Astrocyte (in vitro differentiated cells and primary cell): ENCODE measurements around the gene LGI2. TPM values are rescaled to one million over a fixed set of nuclear protein-coding genes. Genes with fewer than 3 reads are reported as not detected.

Experiments
- DNase-seq: peaks from one replicate; pipeline ENCODE4 v3.0.0-alpha.2; 2010; ENCODE audit warnings: low read depth
- FAIRE-seq: peaks from 2 replicates; lab custom pipeline; 2011; peaks lifted over from hg19 to GRCh38; lab: Jason Lieb, UNC
- H2AFZ ChIP-seq: 2 replicates; pipeline ENCODE4 v1.6.0; 2012; ENCODE audit warnings: low read depth, low read length, inconsistent platforms
- H3K27ac ChIP-seq: 2 replicates; pipeline ENCODE4 v1.5.1; 2011; ENCODE audit warnings: low read depth, low read length, inconsistent platforms
- H3K27me3 ChIP-seq: 2 replicates; pipeline ENCODE4 v1.6.0; 2011; ENCODE audit warnings: low read length, inconsistent platforms; ENCODE audit not compliant: insufficient read depth
- H3K36me3 ChIP-seq: 2 replicates; pipeline ENCODE4 v1.5.1; 2011; ENCODE audit warnings: low read length, inconsistent platforms; ENCODE audit not compliant: insufficient read depth
- H3K4me1 ChIP-seq: 2 replicates; pipeline ENCODE4 v1.5.1; 2011; ENCODE audit warnings: low read length, inconsistent platforms; ENCODE audit not compliant: insufficient read depth
- H3K4me2 ChIP-seq: 2 replicates; pipeline ENCODE4 v1.6.0; 2012; ENCODE audit warnings: low read length, inconsistent platforms
- H3K4me3 ChIP-seq: 2 replicates; pipeline ENCODE4 v1.5.1; 2011; ENCODE audit warnings: low read depth, mild to moderate bottlenecking, low read length, inconsistent platforms; ENCODE audit not compliant: insufficient read depth
- H3K79me2 ChIP-seq: 2 replicates; pipeline ENCODE4 v1.6.0; 2012; ENCODE audit warnings: mild to moderate bottlenecking, low read length, inconsistent platforms; ENCODE audit not compliant: insufficient read depth
- H3K9ac ChIP-seq: 2 replicates; pipeline ENCODE4 v1.6.0; 2012; ENCODE audit warnings: mild to moderate bottlenecking, low read length, inconsistent platforms
- H3K9me3 ChIP-seq: 2 replicates; pipeline ENCODE4 v1.5.1; 2012; ENCODE audit warnings: low read depth, mild to moderate bottlenecking, low read length, inconsistent platforms; ENCODE audit not compliant: insufficient read depth
- H4K20me1 ChIP-seq: 2 replicates; pipeline ENCODE4 v1.6.0; 2012; ENCODE audit warnings: low read length, inconsistent platforms; ENCODE audit not compliant: insufficient read depth
- H3K27ac Mint-ChIP-seq: one replicate; pipeline ENCODE4 v1.8.0; 2021; ENCODE audit warnings: mild to moderate bottlenecking, mixed read lengths; ENCODE audit not compliant: unreplicated experiment
- H3K27me3 Mint-ChIP-seq: one replicate; pipeline ENCODE4 v1.8.0; 2021; ENCODE audit warnings: low read depth, mixed read lengths; ENCODE audit not compliant: unreplicated experiment
- H3K36me3 Mint-ChIP-seq: one replicate; pipeline ENCODE4 v1.8.0; 2021; ENCODE audit warnings: low read depth, mixed read lengths; ENCODE audit not compliant: unreplicated experiment
- H3K4me1 Mint-ChIP-seq: one replicate; pipeline ENCODE4 v1.8.0; 2021; ENCODE audit warnings: low read depth, mixed read lengths; ENCODE audit not compliant: unreplicated experiment
- H3K4me3 Mint-ChIP-seq: one replicate; pipeline ENCODE4 v1.8.0; 2021; ENCODE audit warnings: mild to moderate bottlenecking, moderate library complexity, mixed read lengths; ENCODE audit not compliant: unreplicated experiment
- H3K9me3 Mint-ChIP-seq: one replicate; pipeline ENCODE4 v1.8.0; 2021; ENCODE audit warnings: mild to moderate bottlenecking, mixed read lengths; ENCODE audit not compliant: unreplicated experiment
- CTCF ChIP-seq: IDR thresholded peaks from 2 replicates; pipeline ENCODE4 v1.5.1; 2011; ENCODE audit warnings: low read depth, mild to moderate bottlenecking, inconsistent platforms, low read length, moderate library complexity; ENCODE audit not compliant: insufficient read depth
- EZH2 ChIP-seq: IDR thresholded peaks from 2 replicates; pipeline ENCODE4 v1.6.1; 2012; ENCODE audit warnings: mild to moderate bottlenecking, low read length, inconsistent platforms; ENCODE audit not compliant: insufficient read depth
- total RNA-seq: library from RNA; stranded (reverse); gene quantifications from 2 replicates; pipeline ENCODE4 v1.2.1, GENCODE V29; 2021

The LGI2 gene
- total RNA-seq, 1 donor from 2014 or later = 0.27 TPM

GRCh38 chr4:24966076-24966475 is 64.7 kb downstream of the LGI2 start:
- peaks cover 9% of the 10 kb centered on the region for H3K9me3 ChIP-seq
- no peaks in the 10 kb centered on the region for H3K36me3 ChIP-seq
- no peaks in the 10 kb centered on the region for H3K27me3 Mint-ChIP-seq
- FAIRE-seq (no peak), DNase-seq (no peak)
- H2AFZ ChIP-seq = no peak overlapping the region
- H4K20me1 ChIP-seq = no peaks in the 10 kb centered on the region
- no peaks in the 10 kb centered on the region for H3K36me3 Mint-ChIP-seq
- no peak overlapping the region for H3K4me2 ChIP-seq
- H3K27ac ChIP-seq = no peak overlapping the region
- no peaks in the 10 kb centered on the region for H3K4me1 ChIP-seq
- H3K4me3 ChIP-seq = no peak overlapping the region
- no peaks in the 10 kb centered on the region for H3K4me1 Mint-ChIP-seq
- no peak overlapping the region for H3K4me3 Mint-ChIP-seq
- no peak overlapping the region for H3K27ac Mint-ChIP-seq
- no peak overlapping the region for H3K9ac ChIP-seq
- no peaks in the 10 kb centered on the region for H3K27me3 ChIP-seq
- TF ChIP-seq CTCF (no peak), EZH2 (no peak)
- peaks cover 7% of the 10 kb centered on the region for H3K9me3 Mint-ChIP-seq
- no peaks in the 10 kb centered on the region for H3K79me2 ChIP-seq

GRCh38 chr4:24965627-24966026 is 65.1 kb downstream of the LGI2 start:
- H3K4me3 ChIP-seq = no peak overlapping the region

More at GRCh38 chr4:24965627-24966026, 65.1 kb downstream of the LGI2 start:
- Mint-ChIP-seq H3K4me1 (no peaks in the 10 kb centered on the region), H3K9me3 (peaks cover 7% of the 10 kb centered on the region), H3K36me3 (no peaks in the 10 kb centered on the region), H3K27ac (no peak overlapping the region), H3K4me3 (no peak overlapping the region), H3K27me3 (no peaks in the 10 kb centered on the region)
- Histone ChIP-seq H3K27me3 (peaks cover 2% of the 10 kb centered on the region), H3K79me2 (no peaks in the 10 kb centered on the region), H3K4me2 (no peak overlapping the region), H3K27ac (no peak overlapping the region), H4K20me1 (no peaks in the 10 kb centered on the region), H3K9ac (no peak overlapping the region), H3K4me1 (no peaks in the 10 kb centered on the region), H3K36me3 (no peaks in the 10 kb centered on the region), H2AFZ (no peak overlapping the region), H3K9me3 (peaks cover 9% of the 10 kb centered on the region)
- DNase-seq (no peak), FAIRE-seq (no peak)
- TF ChIP-seq CTCF (no peak), EZH2 (no peak)
